NCI-H187 (cell line): Measurements from ENCODE around the gene ZFP36L1.

Source experiments
- DNase-seq, 2 experiments: peaks; one replicate each; lab custom pipeline; 2025; lab: John Stamatoyannopoulos, UW

ZFP36L1 gene

GRCh38 chr14:68792979-68793733 is at the start of gene ZFP36L1:
Gene ZFP36L1, minus strand, starts transcription at chr14:68793067. Its CDS starts 129 bp downstream, at chr14:68792938.
- no peak for DNase-seq

- no peak for DNase-seq
Observed at GRCh38 chr14:68842298-68842697, 49.4 kb upstream of the ZFP36L1 start.

GRCh38 chr14:68841016-68841809 is 48.3 kb upstream of the ZFP36L1 start:
- DNase-seq = no peak

GRCh38 chr14:68840454-68840853 is 47.6 kb upstream of the ZFP36L1 start:
- no peak for DNase-seq

GRCh38 chr14:68836082-68836481 is 43.2 kb upstream of the ZFP36L1 start:
- DNase-seq = no peak

GRCh38 chr14:68834816-68835215 is 41.9 kb upstream of the ZFP36L1 start:
- DNase-seq = no peak

GRCh38 chr14:68828698-68829097 is 35.8 kb upstream of the ZFP36L1 start:
- DNase-seq = no peak

GRCh38 chr14:68825729-68826128 is 32.9 kb upstream of the ZFP36L1 start:
- DNase-seq = no peak

- DNase-seq = peak; percentile 32 to 43
Observed at GRCh38 chr14:68824517-68825347, 31.9 kb upstream of the ZFP36L1 start.

GRCh38 chr14:68824207-68824516 is 31.3 kb upstream of the ZFP36L1 start:
- DNase-seq = no peak

GRCh38 chr14:68823434-68824206 is 30.8 kb upstream of the ZFP36L1 start:
- DNase-seq = no peak

- no peak for DNase-seq
Observed at GRCh38 chr14:68822926-68823325, 30.1 kb upstream of the ZFP36L1 start.

- DNase-seq = no peak
Observed at GRCh38 chr14:68822132-68822651, 29.3 kb upstream of the ZFP36L1 start.

- DNase-seq = no peak
Observed at GRCh38 chr14:68820999-68821683, 28.3 kb upstream of the ZFP36L1 start.

- no peak for DNase-seq
Observed at GRCh38 chr14:68820536-68820935, 27.7 kb upstream of the ZFP36L1 start.

- DNase-seq = no peak
Observed at GRCh38 chr14:68820119-68820518, 27.3 kb upstream of the ZFP36L1 start.

- no peak for DNase-seq
Observed at GRCh38 chr14:68819260-68819691, 26.4 kb upstream of the ZFP36L1 start.

GRCh38 chr14:68817506-68818212 is 24.8 kb upstream of the ZFP36L1 start:
- DNase-seq = no peak

- DNase-seq = no peak
Observed at GRCh38 chr14:68816943-68817430, 24.1 kb upstream of the ZFP36L1 start.
